NOMO-1 treated with dmso at 0.1 percent for 144 hours (cell line): Measurements from ENCODE around the gene MYBL2.

Experiments used
- DNase-seq: peaks from one replicate; lab custom pipeline; 2025; ENCODE audit not compliant: unreplicated experiment; lab: John Stamatoyannopoulos, UW

The MYBL2 gene

DNA sequence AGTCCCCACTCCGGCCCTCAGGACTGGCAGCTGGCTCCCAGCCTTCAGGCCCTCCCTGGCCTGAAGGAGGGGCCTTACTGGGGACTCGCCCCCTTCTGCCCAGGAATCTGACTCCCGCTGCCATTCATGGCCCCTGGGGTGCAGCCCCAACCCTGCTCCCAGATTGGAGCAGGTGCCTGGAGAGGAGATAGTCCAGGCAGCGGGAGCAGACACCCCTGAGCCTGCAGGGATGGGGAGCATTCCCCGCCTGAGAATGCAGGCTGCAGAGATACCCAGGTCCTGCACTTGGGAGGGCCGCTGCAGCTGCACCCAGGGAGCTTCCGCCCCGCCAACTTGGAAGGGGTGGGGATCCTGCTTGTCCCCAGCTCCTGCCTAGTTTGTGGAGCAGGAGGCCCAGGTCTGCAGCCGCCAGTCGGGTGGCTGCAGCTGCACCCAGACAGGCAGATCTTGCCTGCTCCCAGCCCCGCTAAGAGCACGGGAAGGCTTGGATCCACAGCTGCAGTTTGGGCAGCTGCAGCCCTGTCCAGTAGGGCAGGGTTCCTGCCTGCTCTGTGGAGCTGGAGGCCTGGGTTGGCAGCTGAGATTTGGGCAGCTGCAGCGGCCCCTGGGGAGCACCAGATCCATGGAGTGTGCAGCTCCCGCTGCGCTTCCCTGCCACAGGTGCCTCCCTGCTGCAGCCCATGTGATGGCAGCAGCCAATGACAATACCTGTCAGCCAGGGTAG lies 54.7 kb downstream of the MYBL2 start:
- no peak for DNase-seq

DNA sequence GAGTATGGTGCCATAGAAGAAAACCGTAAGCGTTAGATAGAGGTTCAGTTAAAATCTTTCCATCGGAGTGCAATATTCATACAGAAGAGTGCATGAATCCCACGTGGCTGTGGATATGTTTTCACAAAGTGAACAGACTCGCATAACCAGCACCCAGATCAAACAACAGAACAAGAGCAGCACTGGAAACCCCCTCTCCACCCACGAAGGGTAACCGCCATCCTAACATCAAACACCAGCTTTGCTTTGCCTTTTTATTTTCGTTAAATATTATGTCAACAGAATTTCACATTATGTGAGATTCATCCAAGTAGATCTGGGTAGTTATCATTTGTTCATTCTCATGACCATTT lies 55.2 kb downstream of the MYBL2 start:
- no peak for DNase-seq

DNA sequence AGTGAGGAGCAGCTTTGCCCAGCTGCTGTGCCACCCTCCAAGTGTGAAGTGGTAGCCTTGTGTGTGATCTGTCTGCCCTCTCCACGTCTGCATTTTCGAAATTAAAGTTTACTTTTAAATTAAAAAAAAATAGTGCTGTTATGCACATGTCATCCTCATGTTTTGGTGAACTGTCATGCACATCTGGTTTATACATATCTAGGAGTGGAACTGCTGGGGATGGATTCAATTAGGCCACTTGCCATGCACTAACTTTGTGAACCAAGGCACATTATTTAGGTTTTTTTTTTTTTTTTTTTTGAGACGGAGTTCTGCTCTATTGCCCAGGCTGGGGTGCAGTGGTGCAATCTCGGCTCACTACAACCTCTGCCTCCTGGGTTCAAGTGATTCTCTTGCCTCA lies 56.3 kb downstream of the MYBL2 start:
- no peak for DNase-seq

DNA sequence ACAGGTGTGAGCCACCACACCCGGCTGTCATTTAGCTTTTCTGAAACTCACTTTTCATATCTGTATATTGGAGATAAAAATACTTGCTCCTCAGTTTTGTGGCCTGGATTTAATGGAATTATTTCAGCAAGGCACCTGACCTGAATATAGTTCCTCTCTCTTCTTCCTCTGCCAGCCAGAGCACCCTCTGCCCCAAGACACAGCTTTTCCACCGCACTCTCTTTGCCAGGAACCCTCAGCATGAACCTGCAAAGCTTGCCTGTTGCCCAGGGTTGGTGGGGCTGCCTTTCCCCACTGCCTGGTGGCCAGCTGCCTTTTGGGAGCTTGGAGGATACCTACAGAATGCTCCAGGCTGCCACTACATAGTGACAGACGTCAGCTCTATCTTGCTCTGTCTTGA lies 56.8 kb downstream of the MYBL2 start:
- no peak for DNase-seq

DNA sequence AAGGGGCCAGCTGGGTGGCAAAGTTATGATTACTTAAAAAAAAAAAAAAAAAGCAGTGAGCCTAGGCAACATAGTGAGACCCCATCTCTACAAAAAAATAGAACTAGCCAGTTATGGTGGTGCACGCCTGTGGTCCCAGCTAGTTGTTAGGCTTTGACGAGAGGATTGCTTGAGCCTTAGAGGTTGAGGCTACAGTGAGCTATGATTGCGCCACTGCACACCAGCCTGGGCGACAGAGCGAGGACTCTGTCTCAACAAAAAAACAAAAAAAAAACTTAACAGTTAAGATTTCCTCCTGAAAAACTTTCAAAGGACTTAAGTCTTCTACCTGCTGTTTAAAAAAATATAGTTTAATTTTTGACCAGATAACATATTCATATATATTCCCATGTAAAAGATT lies 57.5 kb downstream of the MYBL2 start:
- peak; percentile 28 for DNase-seq

DNA sequence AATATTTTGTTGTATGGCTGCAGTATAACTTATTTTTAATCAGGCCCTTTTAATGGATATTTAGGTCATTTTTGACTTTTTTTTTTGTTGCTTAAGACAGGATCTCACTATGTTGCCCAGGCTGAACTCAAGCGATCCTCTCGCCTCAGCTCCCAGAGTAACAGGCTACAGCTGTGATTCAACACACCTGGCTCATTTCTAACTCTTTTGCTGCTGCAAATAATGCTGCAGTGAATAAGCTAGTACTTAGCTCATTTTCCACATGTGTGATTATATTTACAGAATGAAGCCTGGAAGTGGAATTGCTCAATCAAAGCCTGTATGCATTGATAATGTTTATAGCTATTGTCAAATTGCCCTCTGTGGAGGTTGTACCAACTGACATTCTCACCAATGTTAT lies 58.8 kb downstream of the MYBL2 start:
- DNase-seq: no peak

DNA sequence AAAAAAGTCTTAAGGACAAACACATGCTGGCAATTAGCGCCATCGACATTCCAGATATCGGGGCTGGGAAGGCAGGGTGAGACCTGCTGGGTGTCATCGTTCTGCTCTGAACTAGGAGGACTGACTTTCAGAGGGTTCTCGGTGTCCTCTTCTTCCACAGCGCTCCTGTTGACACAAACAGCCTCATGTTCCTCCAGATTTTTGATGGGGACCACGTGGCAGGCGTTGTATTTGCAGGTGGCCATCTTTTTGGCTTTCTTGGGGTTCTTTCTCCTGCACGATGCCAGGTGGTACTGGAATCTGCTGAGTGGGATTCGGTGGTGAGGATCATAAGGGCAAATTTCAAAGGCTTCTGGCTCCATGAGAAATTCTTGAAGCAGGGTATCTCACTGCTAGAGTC lies 59.4 kb downstream of the MYBL2 start:
- no peak for DNase-seq

DNA sequence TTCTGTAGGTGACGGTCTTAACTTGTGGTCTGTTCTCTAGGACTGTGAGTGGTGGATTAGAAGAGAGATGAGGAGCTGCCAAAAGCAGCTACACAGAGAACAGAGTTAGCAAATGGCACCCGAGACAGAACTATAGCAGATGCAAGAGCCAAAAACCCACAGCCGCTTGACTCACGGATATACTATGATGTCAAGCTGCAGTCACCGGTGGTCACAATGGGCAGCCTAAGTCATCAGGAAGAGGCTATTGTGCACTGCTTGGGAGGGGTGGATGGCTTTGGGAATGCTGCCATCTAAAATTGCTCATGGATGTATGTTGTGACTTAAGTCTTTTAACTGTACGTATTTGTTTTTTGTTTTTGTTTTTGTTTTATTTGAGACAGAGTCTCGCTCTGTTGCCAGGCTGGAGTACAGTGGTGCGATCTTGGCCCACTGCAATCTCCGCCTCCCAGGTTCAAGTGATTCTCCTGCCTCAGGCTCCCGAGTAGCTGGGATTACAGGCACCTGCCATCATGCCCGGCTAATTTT lies 60.0 kb downstream of the MYBL2 start, which contains the start of gene GTSF1L:
GTSF1L (minus strand) TSS at position 192 of the 528 bp plus-strand sequence. CDS start 308 bp downstream, outside the sequence.
- no peak for DNase-seq

DNA sequence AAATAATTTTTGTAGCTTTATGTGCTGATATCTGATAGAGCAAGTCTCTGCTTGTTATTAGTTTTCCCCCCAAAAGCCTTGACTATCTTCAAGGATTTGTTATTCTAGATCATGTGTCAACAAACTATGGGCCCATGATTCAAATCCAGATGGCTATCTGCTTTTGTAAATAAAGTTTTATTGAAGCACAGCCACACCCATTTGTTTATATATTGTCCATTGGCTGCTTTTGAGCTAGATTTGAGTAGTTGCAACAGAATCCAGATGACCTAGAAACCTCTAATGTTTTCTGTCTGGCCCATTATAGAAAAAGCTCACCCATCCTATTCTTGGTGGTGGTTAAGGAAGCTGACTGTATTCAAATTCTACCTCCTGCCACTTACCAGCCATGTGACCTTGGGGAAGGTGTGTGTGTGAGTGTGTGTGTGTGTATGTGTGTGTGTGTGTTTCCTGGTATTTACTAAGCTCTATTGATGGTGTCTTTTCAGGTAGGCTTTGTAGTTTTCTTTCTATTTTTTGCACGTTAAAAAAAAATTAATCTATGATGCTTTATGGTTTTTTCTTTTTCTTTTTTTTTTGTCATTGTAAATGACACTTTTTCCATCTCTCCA lies 61.2 kb downstream of the MYBL2 start:
- no peak for DNase-seq

DNA sequence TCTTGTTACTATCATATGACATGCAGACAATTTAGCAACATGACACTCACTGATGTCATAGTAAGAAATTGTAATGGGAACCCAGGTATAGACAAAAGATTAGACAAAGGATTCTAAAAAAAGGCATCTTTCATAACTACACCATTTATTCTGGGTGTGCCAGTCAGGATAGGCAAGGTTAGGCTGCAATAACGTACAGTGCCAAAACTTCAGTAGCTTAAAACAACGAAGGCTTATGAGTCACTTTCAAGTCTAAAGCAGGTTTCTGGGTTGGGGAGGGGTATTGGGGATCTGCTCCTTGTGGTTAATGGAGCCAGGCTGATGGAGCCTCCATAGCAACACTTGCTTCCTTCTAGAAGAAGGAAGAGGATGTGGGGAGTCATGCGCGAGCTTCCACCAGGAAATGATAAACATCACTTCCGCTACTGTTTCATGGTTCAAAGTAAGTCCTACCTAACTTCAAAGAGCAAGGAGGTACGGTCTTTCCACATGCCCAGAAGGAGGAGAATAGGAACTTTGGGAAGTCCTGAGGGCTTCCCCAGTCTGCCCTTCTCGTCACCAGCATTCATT lies 61.9 kb downstream of the MYBL2 start:
- no peak for DNase-seq

DNA sequence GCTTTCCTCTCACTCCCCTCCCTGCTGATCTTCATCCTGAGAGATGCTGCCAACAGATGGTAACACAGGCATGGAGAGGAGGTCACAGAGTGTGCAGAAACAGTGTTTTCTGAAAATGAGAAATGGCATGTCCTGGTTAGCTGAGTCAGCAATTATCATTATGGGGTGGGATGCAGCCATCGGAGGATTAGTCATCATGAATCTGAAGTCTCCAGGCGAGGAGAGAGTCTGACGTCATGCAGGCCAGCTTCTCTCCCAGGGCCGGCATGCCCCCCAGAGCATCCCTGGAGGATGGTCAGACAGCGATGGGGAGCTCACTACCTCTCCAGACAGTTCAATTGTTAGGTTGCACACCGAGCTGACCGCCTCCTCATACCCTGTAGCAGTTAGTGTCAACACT lies 64.6 kb downstream of the MYBL2 start:
- no peak for DNase-seq

DNA sequence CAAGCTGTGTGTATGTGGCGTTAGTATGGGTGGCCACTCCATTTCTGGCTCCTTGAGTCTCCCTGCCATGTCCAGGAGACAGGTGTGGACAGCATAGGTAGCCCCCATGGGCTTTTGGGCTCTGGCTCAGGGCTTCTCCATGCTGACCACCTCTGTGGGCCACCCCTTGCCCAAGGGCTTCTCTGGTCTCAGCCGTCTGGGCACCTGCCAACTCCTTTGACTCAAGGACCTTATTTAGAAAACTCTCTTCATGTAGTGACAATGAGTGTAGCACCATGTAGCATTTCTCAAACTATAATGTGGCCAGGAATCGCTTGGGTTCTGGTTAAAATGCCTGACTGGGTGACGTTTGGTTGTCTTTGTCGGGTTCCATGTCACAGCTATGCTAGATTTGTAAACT lies 65.0 kb downstream of the MYBL2 start:
- DNase-seq: no peak

DNA sequence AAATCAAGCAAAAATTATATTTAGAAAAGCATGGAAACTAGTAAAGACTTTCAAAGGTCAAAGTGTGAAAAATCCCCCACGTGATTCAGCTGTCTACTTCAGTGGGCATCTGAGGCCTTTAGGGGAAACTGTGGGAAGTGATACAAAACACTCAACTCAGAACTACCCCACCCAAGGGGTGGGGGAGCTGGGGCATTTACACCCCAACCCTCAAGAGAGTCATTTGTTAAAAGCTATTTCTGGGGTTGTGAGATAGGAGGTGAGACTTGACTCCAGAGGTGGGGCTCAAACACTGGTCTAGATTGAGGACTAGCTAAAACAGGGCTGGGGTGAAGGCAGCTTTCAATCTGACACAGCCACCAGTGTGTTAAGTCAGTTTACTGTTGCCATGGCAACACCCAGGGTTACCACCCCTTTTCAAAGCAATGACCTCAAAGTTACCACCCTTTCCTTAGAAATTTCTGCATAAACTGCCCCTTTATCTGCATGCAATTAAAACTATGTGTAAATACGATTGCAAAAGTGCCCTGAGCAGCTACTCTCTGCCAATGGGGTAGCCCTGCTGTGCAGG lies 69.8 kb downstream of the MYBL2 start:
- no peak for DNase-seq

DNA sequence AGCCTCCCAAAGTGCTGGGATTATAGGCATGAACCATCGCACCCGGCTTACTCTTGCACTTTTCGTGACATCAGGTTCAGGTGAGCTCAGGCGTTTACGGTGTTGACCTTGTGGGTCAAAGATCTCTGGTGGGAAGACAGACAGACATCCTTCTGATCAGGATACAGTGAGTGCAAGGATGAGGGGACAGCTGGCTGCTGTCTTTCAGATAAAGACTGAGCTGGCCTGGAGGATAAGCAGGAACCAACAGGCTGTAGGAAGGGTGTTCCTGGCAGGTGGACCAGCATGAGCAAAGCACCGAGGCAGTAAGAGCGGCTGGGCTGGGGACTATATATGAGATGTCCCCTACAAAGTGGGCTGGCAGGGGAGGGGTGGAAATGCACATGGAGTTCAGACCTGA lies 71.0 kb downstream of the MYBL2 start:
- DNase-seq: no peak

DNA sequence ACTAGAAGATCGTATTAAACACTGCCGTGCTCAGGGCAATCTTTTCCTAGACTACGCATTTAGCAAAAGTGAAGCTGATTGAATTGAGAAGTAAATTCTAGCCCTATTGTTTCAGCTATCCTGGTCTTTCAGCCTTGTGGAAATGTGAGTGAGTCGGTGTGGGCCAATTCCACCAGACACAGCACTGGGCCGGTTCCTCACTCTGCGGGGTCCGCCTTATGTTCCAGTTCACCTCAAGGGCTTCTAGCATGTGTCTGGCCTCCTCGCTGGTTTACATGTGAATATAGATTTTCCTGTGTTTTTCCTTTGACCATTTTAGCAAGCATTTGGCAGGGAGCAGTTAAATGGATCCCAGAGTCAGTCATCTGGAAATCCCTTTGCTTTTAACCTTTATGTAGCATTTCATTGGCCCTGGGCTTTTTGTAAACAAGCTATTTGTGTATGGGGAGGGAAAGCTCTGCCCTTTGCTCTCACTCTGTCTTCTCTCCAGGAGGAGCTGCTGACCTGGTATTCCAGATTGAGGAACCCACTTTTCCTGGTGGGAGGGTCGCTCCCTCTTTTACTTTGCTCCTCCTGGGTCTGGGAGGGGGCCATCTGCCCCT lies 72.3 kb downstream of the MYBL2 start:
- DNase-seq: no peak

DNA sequence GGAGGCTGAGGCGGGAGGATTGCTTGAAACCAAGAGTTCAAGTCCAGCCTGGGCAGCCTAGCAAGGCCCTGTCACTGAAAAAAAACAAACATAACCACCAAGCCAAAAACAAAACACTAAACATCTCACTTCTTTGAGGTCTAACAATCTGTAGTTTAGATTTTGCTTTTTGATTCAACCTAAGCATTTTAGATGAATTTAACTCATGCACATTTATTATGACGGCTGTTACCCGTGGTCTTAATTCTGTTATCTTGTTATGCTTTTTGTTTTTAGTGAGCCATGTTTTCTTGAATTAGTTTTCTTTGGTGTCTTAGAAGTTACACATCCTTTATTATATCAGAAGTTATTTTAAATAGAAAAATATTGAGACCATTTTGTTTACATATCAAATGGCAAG lies 73.7 kb downstream of the MYBL2 start:
- DNase-seq: no peak

DNA sequence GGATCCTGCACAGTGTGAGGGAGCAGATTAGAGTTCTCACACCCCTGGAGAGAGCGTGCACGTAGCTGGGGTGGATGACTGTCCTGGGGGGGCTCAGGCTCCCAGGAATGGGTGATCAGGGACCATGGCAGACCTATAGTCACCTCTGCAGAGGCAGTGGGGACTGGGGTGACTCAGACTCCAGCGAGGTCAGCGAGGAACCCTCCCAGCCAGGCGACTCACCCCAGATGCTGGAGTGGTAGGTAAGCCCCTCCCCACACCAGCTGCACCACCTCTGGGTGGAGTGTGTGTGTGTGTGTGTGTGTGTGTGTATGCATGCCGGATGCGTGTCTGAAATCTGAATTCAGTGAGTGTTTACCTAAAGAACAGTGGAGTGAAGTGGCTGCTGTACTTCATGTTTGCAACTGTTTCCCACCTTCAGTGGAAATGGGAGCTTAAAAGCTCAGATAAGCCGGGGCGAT lies 77.3 kb downstream of the MYBL2 start:
- DNase-seq: no peak

DNA sequence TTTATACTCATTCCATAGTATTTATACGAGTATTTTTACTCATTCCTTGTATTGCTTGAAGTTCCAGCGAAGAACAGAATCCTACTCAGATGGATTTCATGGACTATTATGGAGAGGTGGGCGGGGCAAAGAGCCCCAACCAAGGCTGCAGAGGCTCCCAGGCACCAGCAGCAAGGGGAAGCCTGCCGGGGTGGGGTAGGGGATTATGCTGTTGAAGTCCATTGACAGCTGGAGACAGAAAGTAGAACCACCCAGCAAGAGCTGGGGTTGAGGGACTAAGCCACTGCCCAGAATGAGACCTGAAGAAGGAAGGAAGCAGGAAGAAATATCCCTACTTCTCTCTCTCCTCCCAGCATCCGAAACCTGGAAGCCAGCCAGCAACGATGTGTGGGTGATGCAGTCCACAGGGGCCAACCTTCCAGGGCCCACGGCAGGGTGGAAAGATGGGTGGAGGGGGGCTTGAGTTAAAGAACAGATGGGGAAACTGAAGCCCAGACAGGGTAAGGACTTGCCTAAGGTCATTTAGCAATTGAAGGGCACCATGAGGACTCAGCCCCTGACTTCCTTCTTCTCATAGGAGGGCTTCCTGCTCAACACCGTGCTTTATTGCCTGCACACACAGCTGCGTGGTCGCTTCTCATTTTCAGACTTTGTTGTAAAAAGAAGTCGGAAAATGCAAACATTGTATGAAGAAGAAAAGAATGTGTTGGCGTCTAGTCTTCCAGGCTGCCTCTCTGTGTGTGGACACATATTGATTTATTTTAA lies 78.2 kb downstream of the MYBL2 start:
- peak; percentile 53 for DNase-seq

DNA sequence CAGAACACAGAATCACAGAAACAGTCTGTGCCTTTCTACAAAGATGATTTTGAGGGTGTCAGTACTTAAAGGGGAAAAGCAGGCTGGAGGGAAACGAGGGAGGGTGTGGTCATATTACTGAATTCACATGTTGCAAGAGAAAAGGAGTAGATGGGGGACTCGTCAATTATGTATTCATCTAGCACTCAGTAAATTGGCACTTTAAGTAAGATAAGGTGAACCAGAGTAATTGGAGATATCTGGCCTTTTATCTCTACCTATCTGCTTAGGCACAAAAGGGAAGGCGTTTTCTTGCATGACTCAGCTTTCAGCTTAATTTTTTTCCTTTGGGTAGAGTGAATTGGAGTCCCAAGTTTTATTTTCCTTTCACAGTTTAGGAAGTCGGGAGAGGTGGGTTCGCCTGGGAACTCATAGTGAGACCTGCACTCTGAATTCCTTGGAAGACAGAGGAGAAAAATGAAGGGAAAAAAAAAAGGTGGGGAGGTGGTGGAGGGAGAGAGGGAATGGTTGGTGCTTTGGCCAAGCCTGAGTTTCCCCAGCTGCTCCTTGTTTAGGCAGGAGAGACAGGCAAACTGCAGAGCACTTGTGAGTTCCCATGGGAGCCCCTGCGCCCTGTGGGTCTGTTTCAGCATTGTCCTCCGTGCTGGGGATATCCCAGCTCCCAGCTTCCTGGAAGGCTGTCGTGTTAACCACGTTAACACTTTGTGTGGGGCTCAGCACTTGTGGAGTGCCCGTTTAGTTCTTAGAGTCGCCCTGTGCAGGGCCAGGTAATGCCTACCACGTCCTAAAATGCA lies 79.6 kb downstream of the MYBL2 start:
- DNase-seq: peak; percentile 36

DNA sequence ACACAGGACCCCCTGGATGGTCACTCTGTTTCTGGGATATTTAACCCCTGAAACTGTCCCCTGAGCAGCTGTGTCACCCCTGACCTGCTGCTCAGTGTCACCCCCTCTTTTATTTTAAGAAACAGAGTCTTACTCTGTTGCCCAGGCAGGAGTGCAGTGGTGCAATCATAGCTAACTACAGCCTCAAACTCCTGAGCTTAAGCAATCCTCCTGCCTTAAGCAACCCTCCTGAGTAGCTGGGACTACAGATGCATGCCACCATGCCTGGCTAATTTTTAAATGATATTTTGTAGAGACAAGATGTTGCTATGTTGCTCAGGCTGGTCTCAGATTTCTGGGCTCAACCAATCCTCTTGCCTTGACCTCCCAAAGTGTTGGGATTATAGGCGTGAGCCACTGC lies 81.4 kb downstream of the MYBL2 start:
- peak; percentile 26 for DNase-seq
